NCI-H510A treated with DMSO at 0.1 percent for 48 hours (cell line): Measurements from ENCODE around the gene BAIAP3.

Experiments
- DNase-seq: peaks from one replicate; lab custom pipeline; 2025; lab: John Stamatoyannopoulos, UW

Gene BAIAP3

DNA sequence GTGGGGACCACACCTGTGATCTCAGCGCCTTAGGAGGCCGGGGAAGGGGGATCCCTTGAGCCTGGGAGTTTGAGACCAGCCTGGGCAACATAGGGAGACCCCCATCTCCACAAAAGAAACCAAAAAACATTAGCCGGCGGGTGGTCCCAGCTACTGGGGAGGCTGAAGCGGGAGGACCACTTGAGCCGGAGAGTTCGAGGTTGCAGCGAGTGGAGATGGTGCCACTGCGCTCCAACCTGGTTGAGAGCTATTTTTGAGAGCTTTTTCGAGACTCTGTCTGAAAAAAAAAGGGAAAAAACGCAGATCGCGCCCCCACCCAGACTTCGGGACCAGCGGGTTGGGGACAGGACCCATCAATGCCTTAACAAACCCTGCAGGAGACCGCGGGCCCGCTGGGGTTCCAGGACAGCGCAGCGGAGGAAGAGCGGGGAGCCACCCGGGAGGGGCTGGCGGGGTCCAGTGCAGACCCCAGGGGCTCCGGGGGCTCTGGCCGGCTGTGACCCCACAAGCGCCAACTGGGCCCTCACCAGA, 762 bp upstream of the BAIAP3 start:
- no peak for DNase-seq

DNA sequence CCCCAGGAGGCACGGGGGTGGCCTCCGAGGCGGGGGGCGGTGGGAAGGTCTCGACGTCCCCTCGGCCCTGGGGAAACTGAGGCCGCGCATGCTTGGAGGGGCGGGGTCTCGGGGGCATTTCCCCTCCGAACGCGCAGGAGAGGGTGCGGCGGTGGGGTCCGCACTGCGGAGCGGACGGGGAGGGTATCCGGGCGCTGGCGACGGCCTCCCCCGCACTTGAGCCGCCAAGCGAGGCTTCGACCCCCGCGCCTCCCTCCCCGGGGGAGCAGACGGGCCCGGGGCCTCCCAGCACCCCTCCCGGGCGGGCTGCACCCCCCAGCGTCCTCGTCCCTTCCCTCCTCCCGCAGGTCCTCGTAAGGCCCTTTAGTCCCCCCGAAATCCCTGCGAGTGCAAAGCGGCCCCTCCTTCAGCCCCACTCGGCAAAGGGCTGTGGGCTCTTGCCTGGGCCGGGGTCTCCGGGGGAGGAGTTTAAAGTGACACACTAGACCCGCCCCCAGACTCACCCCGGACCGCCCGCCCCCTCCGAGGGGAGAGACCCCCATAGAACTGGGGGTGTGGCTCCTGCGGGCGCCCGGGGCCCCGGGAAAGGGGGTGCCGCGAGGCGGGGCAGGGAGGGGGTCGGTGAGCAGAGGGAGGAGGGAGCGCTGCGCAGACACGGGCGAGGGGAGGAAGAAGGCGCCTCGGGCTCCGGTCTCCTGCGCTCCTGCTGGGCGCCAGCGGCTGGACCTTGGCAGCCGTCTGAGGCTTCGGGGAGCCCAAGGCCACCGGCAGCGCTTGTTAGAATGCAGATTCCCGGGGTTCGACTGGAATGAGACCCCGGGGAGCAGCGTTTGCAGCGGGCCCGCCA, 632 bp downstream of the BAIAP3 start:
- no peak for DNase-seq

DNA sequence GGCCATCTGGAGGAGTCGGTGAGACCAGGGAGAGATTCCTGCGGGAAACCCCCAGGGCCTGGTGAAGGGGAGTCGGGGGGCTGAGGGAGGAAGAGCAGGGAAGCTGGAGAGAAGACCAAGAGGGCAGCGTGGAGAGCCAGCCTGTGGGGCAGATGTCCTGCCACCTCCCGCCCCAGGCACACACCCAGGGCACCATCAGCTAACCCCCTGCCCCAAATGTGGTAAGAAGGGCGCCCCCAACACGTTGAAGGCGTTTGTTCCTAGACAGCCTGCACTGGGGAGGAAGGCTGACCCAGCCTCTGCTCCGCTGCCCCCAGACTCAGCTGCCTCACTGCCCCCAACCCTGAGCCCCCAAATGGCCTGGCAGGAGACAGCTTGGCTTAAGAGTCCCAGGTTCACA, 1.3 kb downstream of the BAIAP3 start:
- no peak for DNase-seq

DNA sequence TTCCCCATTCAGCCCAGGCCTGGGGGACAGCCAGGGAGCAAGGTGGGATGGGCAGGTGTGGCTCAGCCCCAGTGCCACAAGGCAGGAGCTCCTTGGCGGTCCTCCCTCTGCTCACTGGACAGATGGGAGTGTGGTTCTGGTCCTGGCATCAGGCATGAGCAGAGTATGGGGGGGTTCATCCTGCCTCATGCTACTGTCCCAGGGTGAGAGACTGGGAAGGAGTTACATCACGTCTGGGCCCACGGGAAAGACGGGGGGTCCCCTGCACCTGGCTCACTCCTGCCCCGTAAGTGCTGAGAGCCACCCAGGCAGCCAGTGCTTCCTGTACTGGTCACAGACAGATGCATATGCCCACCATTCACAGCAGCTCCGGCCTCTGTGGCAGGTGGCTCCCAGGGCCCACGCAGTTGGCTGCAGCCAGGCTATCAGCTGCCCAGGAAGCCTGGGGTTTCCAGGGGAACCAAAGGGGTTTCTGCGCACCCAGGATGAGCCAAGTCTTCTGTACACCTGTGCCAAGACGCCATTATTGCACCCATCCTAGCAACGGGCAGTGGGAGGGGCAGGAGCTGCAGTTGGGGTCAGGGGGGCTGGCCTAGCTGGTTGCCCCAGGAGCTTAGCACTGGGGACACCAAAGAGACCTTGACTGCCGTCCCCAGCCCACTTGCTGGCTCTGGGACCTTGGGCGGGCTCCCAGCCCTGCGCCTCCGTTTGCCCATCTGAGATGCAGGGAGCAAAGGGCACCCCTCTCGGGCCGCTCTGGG, 1.9 kb downstream of the BAIAP3 start:
- no peak for DNase-seq

DNA sequence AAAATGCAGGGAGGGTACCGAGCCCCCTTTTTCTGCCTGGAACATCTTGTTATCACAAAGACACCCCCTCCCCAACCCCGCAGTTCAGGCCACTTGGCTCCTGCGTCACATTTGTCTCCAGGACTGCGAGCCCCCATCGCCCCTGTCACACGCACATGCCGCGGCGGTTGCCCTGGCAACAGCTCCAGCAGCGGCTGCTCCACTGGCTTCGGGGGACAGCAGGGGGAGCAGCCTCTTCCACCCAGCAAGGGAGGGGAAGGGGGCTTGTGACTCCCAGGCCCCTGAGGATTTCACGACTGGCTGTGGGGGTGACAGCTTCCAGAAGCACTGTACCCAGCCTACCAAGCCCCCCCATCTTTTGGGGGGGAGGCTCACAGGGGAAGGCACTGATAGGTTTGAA, 2.6 kb downstream of the BAIAP3 start:
- no peak for DNase-seq

DNA sequence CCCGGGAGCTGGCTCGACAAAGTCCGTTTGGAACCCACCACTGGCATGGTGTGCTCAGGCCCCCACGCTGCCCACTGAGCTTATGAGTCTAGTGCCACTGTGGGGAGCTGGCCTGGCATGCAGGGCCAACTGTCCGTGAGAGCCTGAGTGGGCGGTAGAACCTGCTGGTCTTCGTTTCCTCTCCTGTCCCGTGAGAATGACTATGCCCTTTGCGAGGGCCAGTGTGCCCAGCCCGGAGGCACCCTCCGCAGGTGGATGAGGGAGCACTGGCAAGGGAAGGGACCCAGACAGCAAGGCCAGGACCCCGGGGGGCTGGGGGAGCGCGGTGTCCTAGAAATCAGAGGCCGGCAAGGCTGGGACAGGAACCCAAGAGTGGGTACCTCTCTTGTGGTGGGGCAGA, 3.2 kb downstream of the BAIAP3 start:
- no peak for DNase-seq

DNA sequence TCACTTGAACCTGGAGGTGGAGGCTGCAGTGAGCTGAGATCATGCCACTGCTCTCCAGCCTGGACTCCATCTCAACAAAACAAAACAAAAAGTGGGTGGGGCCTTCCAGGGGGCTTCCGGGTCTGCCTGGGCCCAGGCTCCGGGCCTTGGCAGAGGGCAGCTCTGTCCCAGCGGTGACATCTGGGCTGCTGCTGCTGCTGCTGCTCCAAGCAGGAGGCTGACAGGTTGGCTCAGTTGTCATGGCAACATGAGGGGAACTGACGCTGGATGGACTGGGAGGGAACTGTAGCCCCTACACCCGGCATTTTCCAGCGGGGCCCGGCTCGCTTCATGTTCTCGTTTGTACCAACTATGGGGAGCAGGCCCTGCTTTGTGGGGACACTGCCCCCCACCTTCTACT, 4.0 kb downstream of the BAIAP3 start:
- no peak for DNase-seq

DNA sequence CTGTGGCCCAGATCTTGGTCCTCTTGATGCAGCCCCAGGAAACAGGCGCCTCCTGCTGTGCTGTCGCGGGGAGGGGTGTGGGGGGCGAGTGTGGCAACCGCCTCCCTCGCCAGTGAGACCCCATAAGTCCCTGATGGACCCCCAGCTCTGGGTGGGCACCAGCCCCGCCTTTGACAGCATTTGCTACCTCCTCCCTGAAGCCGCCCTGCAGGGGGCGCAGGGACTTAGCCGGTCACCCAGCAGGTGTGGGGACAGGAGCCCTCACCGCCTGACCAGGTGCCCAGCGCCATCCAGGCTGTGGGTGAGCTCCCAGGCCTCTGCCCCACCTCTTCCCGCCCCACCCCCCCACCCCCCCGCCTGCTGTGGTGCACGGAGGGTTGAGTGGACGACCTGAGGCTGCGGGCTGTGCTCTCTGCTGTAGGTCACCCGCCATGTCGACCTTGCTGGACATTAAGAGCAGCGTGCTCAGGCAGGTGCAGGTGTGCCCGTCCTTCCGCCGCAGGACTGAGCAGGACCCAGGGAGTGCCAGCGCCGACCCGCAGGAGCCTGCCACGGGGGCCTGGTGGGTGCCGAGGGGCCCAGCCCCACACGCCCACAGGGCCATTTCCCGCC, 4.8 kb downstream of the BAIAP3 start:
- DNase-seq, result no peak

DNA sequence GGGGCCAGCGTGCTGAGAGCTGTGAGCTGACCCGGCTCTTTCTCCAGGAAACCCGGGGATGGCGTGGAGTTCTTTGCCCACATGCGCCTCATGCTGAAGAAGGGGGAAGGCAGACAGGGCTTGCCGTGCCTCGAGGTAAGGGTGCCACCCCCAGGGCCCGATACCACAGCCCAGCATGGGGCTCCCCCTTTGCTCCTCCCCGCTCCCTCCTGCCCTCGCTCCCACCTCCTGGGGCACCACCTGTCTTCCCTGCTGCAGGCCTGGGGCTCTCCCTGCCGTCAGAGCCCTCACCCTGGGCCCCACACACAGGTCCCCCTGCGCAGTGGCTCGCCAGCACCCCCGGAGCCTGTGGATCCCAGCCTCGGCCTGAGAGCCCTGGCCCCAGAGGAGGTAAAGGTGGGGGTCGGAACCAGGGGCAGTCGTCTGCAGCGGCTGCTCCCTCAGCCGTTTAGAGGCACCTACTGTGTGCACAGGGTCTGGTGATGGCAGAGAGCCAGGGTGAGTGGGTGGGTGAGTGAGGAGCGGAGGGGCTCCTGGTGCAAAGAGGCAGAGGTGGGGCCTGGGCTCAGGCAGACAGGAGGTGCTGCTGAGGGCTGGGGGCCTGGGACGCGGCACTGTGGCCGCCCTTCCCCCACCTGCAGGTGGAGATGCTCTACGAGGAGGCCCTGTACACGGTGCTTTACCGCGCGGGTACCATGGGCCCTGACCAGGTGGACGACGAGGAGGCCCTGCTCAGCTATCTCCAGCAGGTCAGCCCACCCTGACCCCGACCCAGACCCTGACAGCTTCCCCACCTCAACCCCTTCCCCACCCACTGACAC, 5.6 kb downstream of the BAIAP3 start:
- no peak for DNase-seq

DNA sequence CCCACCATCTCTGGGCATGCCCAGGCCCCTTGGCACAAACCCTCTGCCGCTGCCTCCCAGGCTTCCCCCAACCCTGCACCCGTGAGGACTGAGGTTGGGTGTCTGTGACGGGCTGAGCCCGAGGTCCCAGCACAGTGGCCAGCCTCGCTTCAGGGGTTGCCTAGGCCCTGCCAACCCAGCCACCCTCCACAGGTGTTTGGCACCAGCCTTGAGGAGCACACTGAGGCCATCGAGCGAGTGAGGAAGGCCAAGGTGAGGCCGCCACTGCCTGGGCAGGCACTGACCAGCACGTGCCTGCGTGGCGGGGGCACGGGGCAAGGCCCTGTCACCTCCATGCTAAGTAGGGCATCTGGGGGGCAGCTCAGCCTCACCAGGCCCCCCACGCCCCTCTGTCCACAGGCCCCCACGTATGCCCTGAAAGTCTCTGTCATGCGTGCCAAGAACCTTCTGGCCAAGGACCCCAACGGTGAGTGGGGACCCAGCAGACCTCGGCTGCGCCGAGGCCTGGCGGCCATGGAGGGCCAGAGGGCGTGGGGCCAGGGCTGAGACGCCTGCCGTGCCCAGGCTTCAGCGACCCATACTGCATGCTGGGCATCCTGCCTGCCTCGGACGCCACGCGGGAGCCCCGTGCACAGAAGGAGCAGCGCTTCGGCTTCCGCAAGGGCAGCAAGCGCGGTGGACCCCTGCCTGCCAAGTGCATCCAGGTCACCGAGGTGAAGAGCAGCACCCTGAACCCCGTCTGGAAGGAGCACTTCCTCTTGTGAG, 7.5 kb downstream of the BAIAP3 start:
- DNase-seq, result no peak

DNA sequence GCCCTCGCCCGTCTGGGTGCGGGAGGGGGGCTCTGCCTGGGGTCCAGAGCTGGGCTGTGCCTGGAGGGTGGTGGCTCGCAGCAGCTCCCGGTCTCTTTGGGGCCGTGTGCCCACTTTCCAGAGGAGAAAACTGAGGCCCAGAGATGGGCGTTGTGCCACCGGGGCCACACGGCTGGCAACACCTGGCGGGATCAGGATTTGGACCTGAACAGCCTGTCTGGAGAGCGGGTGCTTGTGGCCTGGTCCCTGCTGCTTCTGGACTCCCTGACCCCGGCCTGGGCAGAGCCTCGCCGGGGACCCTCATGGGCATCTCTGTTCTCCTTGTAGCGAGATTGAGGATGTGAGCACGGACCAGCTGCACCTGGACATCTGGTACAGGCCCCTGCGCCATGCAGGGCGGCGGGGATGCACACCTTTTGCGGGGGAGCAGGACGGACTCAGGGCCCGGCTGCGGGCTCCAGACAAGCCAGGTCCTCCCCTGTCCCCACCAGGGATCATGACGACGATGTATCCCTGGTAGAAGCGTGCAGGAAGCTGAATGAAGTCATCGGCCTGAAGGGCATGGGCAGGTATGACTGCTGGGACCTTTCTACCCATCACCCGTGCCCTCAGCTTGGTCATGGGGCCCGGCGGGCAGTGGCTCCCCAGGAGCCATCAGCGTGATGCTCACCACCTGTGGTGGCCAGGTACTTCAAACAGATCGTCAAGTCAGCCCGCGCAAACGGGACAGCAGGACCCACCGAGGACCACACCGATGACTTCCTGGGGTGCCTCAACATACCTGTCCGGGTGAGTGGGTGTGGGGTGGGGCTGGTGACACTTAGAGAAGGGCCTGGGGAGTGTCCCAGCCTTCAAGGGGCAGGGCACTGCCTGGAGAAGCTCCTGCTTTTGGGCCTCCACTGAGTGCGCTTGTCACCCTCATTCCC, 8.3 kb downstream of the BAIAP3 start:
- no peak for DNase-seq

DNA sequence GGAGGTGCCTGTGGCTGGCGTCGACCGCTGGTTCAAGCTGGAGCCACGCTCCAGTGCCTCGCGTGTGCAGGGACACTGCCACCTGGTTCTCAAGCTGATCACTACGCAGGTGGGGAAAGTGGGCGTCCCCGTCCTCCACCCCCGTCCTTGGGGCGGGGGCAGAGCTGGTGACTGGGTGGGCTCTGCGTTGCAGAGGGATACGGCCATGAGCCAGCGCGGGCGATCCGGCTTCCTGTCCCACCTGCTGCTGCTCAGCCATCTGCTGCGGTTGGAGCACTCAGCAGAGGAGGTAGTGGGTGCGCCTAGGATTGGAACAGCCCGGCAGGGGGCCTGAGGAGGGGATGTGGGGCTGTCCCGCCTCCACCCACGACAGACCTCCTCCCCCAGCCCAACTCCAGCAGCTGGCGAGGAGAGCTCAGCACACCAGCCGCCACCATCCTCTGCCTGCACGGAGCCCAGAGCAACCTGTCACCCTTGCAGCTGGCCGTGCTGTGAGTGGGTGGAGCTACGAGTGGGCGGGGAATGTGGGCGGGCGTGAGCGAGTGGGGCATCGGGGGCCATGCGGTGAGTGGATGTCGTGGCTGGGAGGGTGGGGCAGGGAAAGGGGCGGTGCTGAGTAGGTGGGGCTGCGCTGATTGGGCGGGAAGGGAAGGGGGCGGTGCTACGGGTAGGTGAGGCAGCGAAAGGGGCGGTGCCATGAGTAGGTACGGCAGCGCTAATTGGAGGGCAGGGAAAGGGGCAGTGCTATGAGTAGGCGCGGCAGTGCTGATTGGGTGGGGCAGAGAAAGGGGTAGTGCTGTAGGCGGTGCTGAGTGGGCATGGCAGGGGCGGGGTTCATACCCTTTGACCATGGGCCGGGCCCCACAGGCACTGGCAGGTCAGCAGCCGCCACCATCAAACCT, 9.3 kb downstream of the BAIAP3 start:
- DNase-seq, result peak; percentile 92

DNA sequence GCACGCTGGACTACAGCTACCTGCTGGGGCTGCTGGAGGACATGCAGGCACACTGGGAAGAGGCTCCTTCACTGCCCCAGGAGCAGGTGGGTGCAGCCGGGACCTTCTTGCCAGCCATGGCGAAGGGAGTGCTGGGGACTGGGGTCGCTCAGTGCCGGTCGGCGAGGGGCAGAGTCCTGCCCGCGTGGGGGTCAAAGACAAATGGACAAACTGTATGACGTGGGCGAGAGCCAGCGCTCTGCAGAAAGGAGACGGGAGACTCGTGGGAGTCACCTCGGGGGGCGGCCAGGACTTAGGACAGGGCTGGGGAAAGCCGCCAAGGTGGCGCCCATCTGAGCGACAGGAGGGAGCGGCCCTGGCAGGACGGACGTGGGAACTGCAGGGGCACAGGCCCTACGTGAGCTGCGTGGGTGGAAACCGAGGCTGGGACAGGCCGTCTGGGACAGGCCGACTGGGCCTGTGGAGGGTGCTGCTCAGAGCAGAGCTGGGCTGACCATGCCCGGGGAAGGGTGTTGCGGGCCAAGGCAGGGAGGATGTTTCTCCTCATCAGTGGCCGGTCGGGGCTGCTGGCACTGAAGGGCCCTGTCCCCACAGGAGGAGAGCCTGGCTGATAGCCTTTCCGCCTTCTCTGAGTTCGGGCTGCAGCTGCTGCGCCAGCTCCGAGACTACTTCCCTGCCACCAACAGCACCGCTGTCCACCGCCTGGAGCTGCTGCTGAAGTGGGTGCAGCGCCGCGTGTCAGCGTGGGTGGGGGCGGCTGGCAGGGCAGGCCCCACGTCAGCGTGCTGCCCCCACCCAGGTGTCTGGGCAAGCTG, 10.2 kb downstream of the BAIAP3 start:
- no peak for DNase-seq

DNA sequence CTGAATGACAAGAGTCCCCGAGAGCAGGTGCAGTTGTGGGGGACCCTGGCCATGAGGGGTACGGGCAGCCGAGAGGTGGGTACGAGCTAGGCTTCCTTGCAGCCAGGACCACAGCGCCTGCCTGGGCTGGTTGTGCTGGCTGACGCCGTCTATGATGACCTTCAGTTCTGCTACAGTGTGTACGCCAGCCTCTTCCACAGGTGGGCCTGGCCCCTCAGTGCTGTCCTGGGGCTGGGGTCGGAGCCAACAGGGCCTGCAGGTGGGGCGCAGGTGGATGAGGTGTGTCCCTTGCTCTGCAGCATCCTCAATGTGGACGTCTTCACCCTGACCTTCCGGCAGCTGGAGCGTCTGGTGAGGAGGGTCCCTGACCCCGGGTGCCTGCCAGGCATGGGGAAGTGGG, 11.1 kb downstream of the BAIAP3 start:
- no peak for DNase-seq

DNA sequence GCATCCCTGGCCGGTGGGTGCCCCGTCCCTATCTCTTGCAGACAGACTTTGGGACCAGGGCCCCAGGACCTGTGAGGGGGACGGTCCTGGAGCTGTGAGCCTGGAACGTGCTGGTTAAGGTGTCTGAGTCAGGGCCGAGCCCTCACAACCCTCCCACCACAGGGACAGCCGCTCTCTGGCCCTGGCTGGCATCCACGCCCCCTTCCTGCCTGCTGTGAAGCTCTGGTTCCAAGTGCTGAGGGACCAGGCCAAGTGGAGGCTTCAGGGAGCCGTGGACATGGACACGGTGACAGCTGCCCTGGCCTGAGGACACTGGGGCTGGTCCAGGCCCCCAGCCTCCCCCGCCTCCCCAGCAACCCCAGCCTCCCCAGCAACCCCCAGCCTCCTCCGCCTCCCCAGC, 11.6 kb downstream of the BAIAP3 start:
- DNase-seq, result no peak

DNA sequence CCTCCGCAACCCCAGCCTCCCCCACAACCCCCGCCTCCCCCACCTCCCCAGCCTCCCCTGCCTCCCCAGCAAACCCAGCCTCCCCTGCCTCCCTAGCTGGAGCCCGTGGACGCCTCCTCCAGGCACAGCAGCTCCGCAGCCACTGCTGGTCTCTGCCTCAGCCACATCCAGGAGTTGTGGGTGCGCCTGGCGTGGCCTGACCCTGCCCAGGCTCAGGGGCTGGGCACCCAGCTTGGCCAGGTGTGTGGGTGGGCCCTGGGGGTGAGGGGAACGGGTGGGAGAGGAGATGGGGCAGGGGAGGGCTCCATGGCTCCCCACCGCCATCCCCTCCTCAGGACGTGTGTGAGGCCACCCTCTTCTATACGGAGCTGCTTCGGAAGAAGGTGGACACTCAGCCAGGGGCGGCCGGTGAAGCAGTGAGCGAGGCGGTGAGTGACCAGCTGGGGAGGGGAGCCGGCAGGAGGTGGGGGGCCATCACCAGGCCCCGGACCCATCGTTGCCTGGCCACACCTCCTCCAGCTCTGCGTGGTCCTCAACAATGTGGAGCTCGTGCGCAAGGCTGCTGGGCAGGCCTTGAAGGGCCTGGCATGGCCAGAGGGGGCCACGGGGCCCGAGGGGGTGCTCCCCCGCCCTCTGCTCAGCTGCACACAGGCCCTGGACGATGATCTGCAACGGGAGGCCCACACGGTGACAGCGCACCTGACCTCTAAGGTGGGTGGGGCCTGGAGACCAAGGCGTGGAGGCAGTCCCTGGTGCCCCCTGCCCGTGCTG, 12.4 kb downstream of the BAIAP3 start:
- no peak for DNase-seq
